DMS114 treated with DMSO at 0.1 percent for 48 hours (cell line): ENCODE measurements around the gene PPP1R36.
"Not testable (repeated sequence)": the region's sequence is repeated elsewhere in the genome, so short reads cannot be mapped to it uniquely, and the experiment has no call there.

Experiments used
- DNase-seq: peaks from one replicate; lab custom pipeline; 2025; ENCODE audit not compliant: unreplicated experiment; lab: John Stamatoyannopoulos, UW

The PPP1R36 gene

GRCh38 chr14:64610049-64610746 lies 60.4 kb downstream of the PPP1R36 start:
- no peak for DNase-seq

GRCh38 chr14:64611358-64612020 lies 61.7 kb downstream of the PPP1R36 start:
- no peak for DNase-seq

- DNase-seq: no peak
Measured at GRCh38 chr14:64612021-64612380, 62.2 kb downstream of the PPP1R36 start.

GRCh38 chr14:64612971-64613666 lies 63.4 kb downstream of the PPP1R36 start:
- no peak for DNase-seq

- no peak for DNase-seq
Measured at GRCh38 chr14:64614166-64614565, 64.4 kb downstream of the PPP1R36 start.

- DNase-seq: no peak
Measured at GRCh38 chr14:64614805-64615391, 65.1 kb downstream of the PPP1R36 start.

- not testable (repeated sequence) for DNase-seq
Measured at GRCh38 chr14:64617872-64618408, 68.2 kb downstream of the PPP1R36 start.

GRCh38 chr14:64620910-64621309 lies 71.1 kb downstream of the PPP1R36 start:
- no peak for DNase-seq

GRCh38 chr14:64623554-64624165 lies 73.9 kb downstream of the PPP1R36 start:
- no peak for DNase-seq

- no peak for DNase-seq
Measured at GRCh38 chr14:64625386-64626232, 75.8 kb downstream of the PPP1R36 start.

- no peak for DNase-seq
Measured at GRCh38 chr14:64628940-64629408, 79.2 kb downstream of the PPP1R36 start.

GRCh38 chr14:64630778-64631177 lies 81.0 kb downstream of the PPP1R36 start:
- DNase-seq: no peak

GRCh38 chr14:64631222-64631621 lies 81.5 kb downstream of the PPP1R36 start:
- not testable (repeated sequence) for DNase-seq

GRCh38 chr14:64632056-64632455 lies 82.3 kb downstream of the PPP1R36 start:
- no peak for DNase-seq

GRCh38 chr14:64634558-64634957 lies 84.8 kb downstream of the PPP1R36 start:
- DNase-seq: no peak

GRCh38 chr14:64636208-64636979 lies 86.6 kb downstream of the PPP1R36 start:
- peak; percentile 50 for DNase-seq

GRCh38 chr14:64636980-64637429 lies 87.2 kb downstream of the PPP1R36 start:
- no peak for DNase-seq

- no peak for DNase-seq
Measured at GRCh38 chr14:64637735-64638473, 88.1 kb downstream of the PPP1R36 start.
